Measurements from ENCODE around the gene GPR21. TPM values are rescaled to one million over a fixed set of nuclear protein-coding genes. Genes with fewer than 3 reads are reported as not detected.

Gene GPR21
- total RNA-seq, 1 experiment from 2014 or later = 3.1 TPM

- no peak for TF ChIP-seq CTCF (IDR thresholded peaks at IDR 0.05; ENCODE audit: unreplicated experiment)
- CTCF ChIA-PET = no interaction called here
- Mint-ChIP-seq H3K4me3 (ENCODE audit: low read depth, unreplicated experiment) (no peak overlapping the region), H3K27ac (ENCODE audit: unreplicated experiment) (no peak overlapping the region), H3K27me3 (ENCODE audit: unreplicated experiment) (no peaks in the 10 kb centered on the region), H3K4me1 (ENCODE audit: low read depth, unreplicated experiment) (no peaks in the 10 kb centered on the region), H3K36me3 (ENCODE audit: insufficient read depth, unreplicated experiment) (peaks cover 23% of the 10 kb centered on the region), H3K9me3 (ENCODE audit: low read depth, unreplicated experiment) (no peaks in the 10 kb centered on the region)
- no TSS peak for BruUV-seq (replicated peaks)
- intact Hi-C loops (cut with micrococcal nuclease; ENCODE audit: unreplicated experiment) = no loop called here
- DNase-seq = no peak
Measured at GRCh38 chr9:123063177-123063598, 29.7 kb downstream of the GPR21 start.

- no peak for TF ChIP-seq CTCF (IDR thresholded peaks at IDR 0.05; ENCODE audit: unreplicated experiment)
- Mint-ChIP-seq H3K27me3 (ENCODE audit: unreplicated experiment) (no peaks in the 10 kb centered on the region), H3K9me3 (ENCODE audit: low read depth, unreplicated experiment) (no peaks in the 10 kb centered on the region), H3K36me3 (ENCODE audit: insufficient read depth, unreplicated experiment) (peaks cover 23% of the 10 kb centered on the region), H3K4me1 (ENCODE audit: low read depth, unreplicated experiment) (no peaks in the 10 kb centered on the region), H3K27ac (ENCODE audit: unreplicated experiment) (no peak overlapping the region), H3K4me3 (ENCODE audit: low read depth, unreplicated experiment) (no peak overlapping the region)
- DNase-seq = no peak
- intact Hi-C loops (cut with micrococcal nuclease; ENCODE audit: unreplicated experiment) = no loop called here
- no TSS peak for BruUV-seq (replicated peaks)
- CTCF ChIA-PET = no interaction called here
Measured at GRCh38 chr9:123063896-123064295, 30.4 kb downstream of the GPR21 start.

GRCh38 chr9:123064716-123065115 lies 31.2 kb downstream of the GPR21 start:
- no peak for TF ChIP-seq CTCF (IDR thresholded peaks at IDR 0.05; ENCODE audit: unreplicated experiment)
- BruUV-seq (replicated peaks) = no TSS peak
- Mint-ChIP-seq H3K4me1 (ENCODE audit: low read depth, unreplicated experiment) (no peaks in the 10 kb centered on the region), H3K27ac (ENCODE audit: unreplicated experiment) (no peak overlapping the region), H3K9me3 (ENCODE audit: low read depth, unreplicated experiment) (no peaks in the 10 kb centered on the region), H3K4me3 (ENCODE audit: low read depth, unreplicated experiment) (no peak overlapping the region), H3K36me3 (ENCODE audit: insufficient read depth, unreplicated experiment) (peaks cover 23% of the 10 kb centered on the region), H3K27me3 (ENCODE audit: unreplicated experiment) (no peaks in the 10 kb centered on the region)
- no peak for DNase-seq
- CTCF ChIA-PET = no interaction called here
- intact Hi-C loops (cut with micrococcal nuclease; ENCODE audit: unreplicated experiment) = no loop called here

GRCh38 chr9:123065196-123065595 lies 31.7 kb downstream of the GPR21 start:
- Mint-ChIP-seq H3K4me1 (ENCODE audit: low read depth, unreplicated experiment) (no peaks in the 10 kb centered on the region), H3K27ac (ENCODE audit: unreplicated experiment) (no peak overlapping the region), H3K36me3 (ENCODE audit: insufficient read depth, unreplicated experiment) (peaks cover 23% of the 10 kb centered on the region), H3K4me3 (ENCODE audit: low read depth, unreplicated experiment) (no peak overlapping the region), H3K9me3 (ENCODE audit: low read depth, unreplicated experiment) (no peaks in the 10 kb centered on the region), H3K27me3 (ENCODE audit: unreplicated experiment) (no peaks in the 10 kb centered on the region)
- no peak for TF ChIP-seq CTCF (IDR thresholded peaks at IDR 0.05; ENCODE audit: unreplicated experiment)
- intact Hi-C loops (cut with micrococcal nuclease; ENCODE audit: unreplicated experiment) = no loop called here
- DNase-seq = no peak
- no TSS peak for BruUV-seq (replicated peaks)
- CTCF ChIA-PET = no interaction called here

- no peak for TF ChIP-seq CTCF (IDR thresholded peaks at IDR 0.05; ENCODE audit: unreplicated experiment)
- Mint-ChIP-seq H3K27ac (ENCODE audit: unreplicated experiment) (no peak overlapping the region), H3K9me3 (ENCODE audit: low read depth, unreplicated experiment) (no peaks in the 10 kb centered on the region), H3K4me3 (ENCODE audit: low read depth, unreplicated experiment) (no peak overlapping the region), H3K27me3 (ENCODE audit: unreplicated experiment) (no peaks in the 10 kb centered on the region), H3K4me1 (ENCODE audit: low read depth, unreplicated experiment) (no peaks in the 10 kb centered on the region), H3K36me3 (ENCODE audit: insufficient read depth, unreplicated experiment) (peaks cover 30% of the 10 kb centered on the region)
- CTCF ChIA-PET = no interaction called here
- DNase-seq = no peak
- BruUV-seq (replicated peaks) = no TSS peak
- intact Hi-C loops (cut with micrococcal nuclease; ENCODE audit: unreplicated experiment) = no loop called here
Measured at GRCh38 chr9:123067136-123067535, 33.7 kb downstream of the GPR21 start.

All from Calu3 (cell line).